Right kidney (tissue), 1 donor: ENCODE measurements around the gene CAB39L.

Experiments
- DNase-seq: peaks from one replicate; pipeline ENCODE4 v3.0.0-alpha.2; 2016

The CAB39L gene

GRCh38 chr13:49400755-49401659 is 42.9 kb downstream of the CAB39L start:
- peak; percentile 25 for DNase-seq

GRCh38 chr13:49399801-49400472 is 43.9 kb downstream of the CAB39L start:
- DNase-seq: no peak

GRCh38 chr13:49395878-49396380 is 47.9 kb downstream of the CAB39L start:
- DNase-seq: no peak

GRCh38 chr13:49395451-49395865 is 48.4 kb downstream of the CAB39L start:
- DNase-seq: no peak

GRCh38 chr13:49388091-49388635 is 55.7 kb downstream of the CAB39L start:
- no peak for DNase-seq

- no peak for DNase-seq
These were observed 57.2 kb downstream of the CAB39L start for GRCh38 chr13:49386664-49387063.

GRCh38 chr13:49376121-49376520 is 67.7 kb downstream of the CAB39L start:
- DNase-seq: no peak

GRCh38 chr13:49374585-49375290 is 69.1 kb downstream of the CAB39L start:
- DNase-seq: no peak

- no peak for DNase-seq
These were observed 70.1 kb downstream of the CAB39L start for GRCh38 chr13:49373716-49374115.

- DNase-seq: peak; percentile 47
These were observed 71.8 kb downstream of the CAB39L start for GRCh38 chr13:49371943-49372613.

- no peak for DNase-seq
These were observed 73.5 kb downstream of the CAB39L start for GRCh38 chr13:49370371-49370770.

- no peak for DNase-seq
These were observed 74.0 kb downstream of the CAB39L start for GRCh38 chr13:49369866-49370265.

- no peak for DNase-seq
These were observed 75.2 kb downstream of the CAB39L start for GRCh38 chr13:49368688-49369087.

GRCh38 chr13:49367640-49368422 is 76.0 kb downstream of the CAB39L start:
- no peak for DNase-seq

GRCh38 chr13:49366841-49367240 is 77.0 kb downstream of the CAB39L start:
- no peak for DNase-seq

GRCh38 chr13:49357694-49358093 is 86.2 kb downstream of the CAB39L start:
- DNase-seq: no peak

- DNase-seq: no peak
These were observed 87.6 kb downstream of the CAB39L start for GRCh38 chr13:49356223-49356622.

GRCh38 chr13:49354719-49355118 is 89.1 kb downstream of the CAB39L start:
- DNase-seq: no peak

- DNase-seq: no peak
These were observed 90.0 kb downstream of the CAB39L start for GRCh38 chr13:49353908-49354307.

GRCh38 chr13:49351871-49352270 is 92.0 kb downstream of the CAB39L start:
- no peak for DNase-seq

- DNase-seq: no peak
These were observed 95.1 kb downstream of the CAB39L start for GRCh38 chr13:49348751-49349150.
